Stimulated activated CD8-positive, alpha-beta memory T cell treated with anti-CD3 and anti-CD28 coated beads, Interleukin-12 subunit alpha, Interleukin-12 subunit beta, amount 100 ng/mL, for 24 hours (primary cell): Measurements from ENCODE around the gene SGSH.

Experiments
- DNase-seq: peaks from one replicate; pipeline ENCODE4 v3.0.0-alpha.2; 2020; ENCODE audit errors: extremely low read depth

SGSH gene

GRCh38 chr17:80184423-80184714 is 35.8 kb downstream of the SGSH start:
- DNase-seq, result no peak

DNA sequence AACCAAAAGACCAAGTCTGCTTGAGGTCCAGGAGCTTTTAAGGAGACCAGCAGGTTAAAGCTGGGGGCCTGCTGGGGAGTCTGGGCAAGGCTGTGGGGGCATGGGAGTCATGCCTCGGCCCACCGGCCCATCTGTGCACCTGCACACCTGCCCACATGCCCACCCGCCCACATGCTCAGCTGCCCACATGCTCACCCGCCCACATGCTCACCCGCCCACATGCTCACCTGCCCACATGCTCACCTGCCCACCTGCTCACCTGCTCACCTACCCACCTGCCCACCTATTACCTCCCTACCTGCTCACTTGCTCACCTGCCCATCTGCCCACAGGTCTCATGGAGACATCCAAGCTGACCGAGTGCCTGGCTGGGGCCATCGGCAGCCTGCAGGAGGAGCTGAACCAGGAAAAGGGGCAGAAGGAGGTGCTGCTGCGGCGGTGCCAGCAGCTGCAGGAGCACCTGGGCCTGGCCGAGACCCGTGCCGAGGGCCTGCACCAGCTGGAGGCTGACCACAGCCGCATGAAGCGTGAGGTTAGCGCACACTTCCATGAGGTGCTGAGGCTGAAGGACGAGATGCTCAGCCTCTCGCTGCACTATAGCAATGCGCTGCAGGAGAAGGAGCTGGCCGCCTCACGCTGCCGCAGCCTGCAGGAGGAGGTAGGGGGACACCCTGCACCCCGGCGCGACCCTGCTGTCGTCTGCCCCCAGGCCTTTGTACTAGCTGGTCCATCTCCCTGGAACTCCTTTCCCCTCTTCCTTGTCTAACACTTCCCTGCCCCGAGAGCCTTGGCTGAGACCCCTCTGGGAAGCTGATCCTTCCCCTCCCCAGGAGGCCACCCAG is 36.3 kb downstream of the SGSH start:
- DNase-seq, result no peak

DNA sequence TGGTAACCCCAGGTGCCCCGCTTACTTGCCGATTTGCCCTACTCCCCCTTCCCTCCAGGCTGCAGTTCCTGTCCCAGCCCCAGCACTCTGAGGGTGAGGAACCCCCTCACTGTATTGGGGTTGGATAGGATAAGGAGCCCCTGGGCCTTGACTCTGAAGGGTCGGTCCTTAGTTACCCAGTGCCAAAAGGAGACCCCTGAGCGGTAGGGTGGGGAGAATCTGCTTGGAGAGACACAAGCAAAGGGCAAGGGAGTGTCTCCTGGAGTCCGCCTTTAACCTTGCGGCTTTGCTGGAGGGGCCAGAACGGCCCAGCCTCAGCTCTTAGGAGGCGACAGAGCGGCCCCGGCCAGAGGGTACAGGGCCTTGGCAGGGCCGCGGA is 37.3 kb downstream of the SGSH start:
- DNase-seq, result no peak

- no peak for DNase-seq
Observed at GRCh38 chr17:80182118-80182844, 37.9 kb downstream of the SGSH start.

- DNase-seq, result no peak
Observed at GRCh38 chr17:80181431-80181830, 38.7 kb downstream of the SGSH start.

- no peak for DNase-seq
Observed at GRCh38 chr17:80180192-80180591, 39.9 kb downstream of the SGSH start.

GRCh38 chr17:80177986-80178595 is 42.0 kb downstream of the SGSH start:
- no peak for DNase-seq

GRCh38 chr17:80176757-80177156 is 43.4 kb downstream of the SGSH start:
- no peak for DNase-seq

DNA sequence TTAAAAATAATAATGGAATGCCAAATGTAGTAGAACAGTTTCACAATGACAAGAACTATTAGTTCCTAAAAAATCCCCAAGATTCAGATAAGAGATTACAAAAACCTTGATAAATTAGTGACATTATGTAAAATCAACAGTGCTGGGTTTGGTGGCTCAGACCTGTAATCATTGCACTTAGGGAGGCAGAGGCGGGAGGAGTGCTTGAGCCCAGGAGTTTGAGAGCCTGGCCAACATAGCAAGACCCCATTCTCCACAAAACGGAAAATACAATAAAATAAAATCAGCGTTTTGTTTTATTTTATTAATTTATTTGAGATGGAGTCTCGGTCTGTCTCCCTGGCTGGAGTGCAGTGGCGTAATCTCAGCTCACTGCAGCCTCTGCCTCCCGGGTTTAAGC is 46.2 kb downstream of the SGSH start:
- DNase-seq, result no peak

- DNase-seq, result no peak
Observed at GRCh38 chr17:80173126-80173525, 47.0 kb downstream of the SGSH start.

- DNase-seq, result no peak
Observed at GRCh38 chr17:80171681-80172080, 48.5 kb downstream of the SGSH start.

GRCh38 chr17:80169784-80170500 is 50.2 kb downstream of the SGSH start, which contains the start of gene CARD14:
CARD14 (plus strand) TSS chr17:80170030; CDS start chr17:80181439, 11,409 bp downstream.
- DNase-seq, result no peak

GRCh38 chr17:80169107-80169506 is 51.0 kb downstream of the SGSH start:
- no peak for DNase-seq

DNA sequence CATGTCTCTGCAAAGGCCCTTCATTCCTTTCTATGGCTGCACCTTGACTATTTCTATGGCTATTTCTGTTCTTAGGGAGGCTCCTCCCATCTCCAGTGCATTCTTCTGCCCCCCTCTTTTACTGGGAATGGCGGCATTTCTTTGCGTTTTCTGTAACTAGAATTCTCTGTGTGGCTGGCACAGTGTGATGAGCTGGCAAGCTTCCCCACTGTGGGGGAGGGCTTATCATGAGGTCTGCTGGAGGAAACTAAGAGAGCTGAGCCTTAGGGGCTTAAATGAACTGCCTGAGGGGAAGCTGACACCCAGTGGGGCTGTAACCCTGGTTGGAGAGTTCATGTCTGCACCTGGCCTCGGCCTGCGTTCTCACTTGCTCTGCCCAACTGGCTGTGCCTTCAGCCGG is 51.8 kb downstream of the SGSH start:
- DNase-seq, result no peak

DNA sequence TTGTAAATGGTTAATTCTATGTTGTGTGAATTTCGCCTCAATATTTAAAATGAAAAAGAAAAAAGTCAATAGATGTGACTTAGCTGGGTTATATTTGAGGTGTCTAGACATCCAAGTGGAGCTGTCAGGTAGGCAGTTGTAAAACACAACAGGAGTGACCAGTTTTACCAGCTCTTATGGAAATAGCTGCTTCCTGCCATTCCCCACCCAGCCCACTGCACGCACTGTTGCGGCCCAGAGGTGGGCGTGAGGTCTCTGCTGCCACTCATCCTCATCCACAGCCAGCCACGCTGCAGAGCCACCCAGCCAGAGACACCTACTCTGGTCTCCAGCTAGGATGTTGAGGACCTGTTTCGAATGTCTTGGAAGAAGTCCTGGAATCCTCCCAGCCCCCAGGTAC is 53.7 kb downstream of the SGSH start:
- DNase-seq, result no peak

GRCh38 chr17:80164185-80164584 is 55.9 kb downstream of the SGSH start:
- no peak for DNase-seq

DNA sequence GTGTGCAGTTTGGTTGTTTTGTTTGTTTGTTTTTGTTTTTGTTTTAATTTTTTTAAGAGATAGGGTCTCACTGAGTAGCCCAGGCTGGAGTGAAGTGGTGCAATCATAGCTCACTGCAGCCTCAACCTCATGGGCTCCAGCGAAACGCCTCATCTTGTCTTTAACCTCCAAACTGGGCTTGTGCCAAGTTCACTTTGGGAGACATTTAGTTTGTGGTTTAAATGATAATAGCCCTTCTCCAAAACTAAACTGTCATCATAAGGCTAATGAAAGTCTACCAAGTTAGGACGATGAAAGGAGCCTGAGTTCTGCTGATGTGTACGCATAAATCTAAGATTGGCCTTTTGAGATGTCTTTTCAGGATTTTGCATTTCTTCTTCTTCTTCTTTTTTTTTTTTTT is 56.8 kb downstream of the SGSH start:
- DNase-seq, result no peak

DNA sequence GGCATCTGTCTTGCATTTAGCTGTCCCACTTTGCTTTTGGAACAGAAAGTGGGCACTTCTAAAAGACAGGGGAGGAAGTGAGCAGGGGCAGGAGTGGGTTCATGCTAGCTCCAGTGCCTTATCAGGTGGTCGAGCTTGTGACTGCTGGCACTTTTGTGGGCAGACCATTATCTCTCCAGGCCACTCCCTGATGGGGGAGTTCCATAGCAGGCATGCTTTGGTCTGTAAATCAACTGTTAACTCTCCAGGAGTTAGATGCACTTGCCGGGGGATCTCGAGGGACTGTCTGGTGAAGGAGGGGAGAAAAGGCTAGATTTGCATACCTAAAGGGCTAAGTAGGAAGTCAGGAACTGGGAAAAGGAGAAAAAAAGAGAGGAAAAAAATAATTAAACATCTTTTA is 59.6 kb downstream of the SGSH start:
- no peak for DNase-seq
